Measurements from ENCODE around the gene IKBKE. TPM values are rescaled to one million over a fixed set of nuclear protein-coding genes. Genes with fewer than 3 reads are reported as not detected.
A peak's percentile ranks its signal among the peaks of the same experiment; 100 is the strongest.

The IKBKE gene
- total RNA-seq, 6 donors from 2014 or later, result 7.4 to 25.1 (median 9.2) TPM

DNA sequence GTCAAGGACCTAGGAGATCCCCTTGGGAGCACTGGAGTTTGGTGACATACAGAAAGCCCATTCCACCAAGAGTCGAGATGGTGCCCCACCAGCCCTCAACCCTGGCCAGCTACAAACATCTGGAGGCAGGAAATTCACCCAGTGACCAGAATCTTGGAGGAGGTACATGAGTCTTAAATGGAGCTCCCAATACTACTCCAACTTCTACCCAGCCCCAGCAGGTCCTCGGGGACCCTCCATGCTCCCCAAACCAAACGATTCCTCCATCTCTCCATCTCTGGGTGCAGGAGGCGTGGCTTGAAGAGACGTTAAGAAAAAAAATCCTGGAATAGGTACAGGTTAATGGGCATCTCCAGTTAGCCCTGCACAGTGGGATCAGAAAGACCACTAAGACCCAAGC, 31.6 kb downstream of the IKBKE start:
- no peak for TF ChIP-seq POLR2A (IDR thresholded peaks at IDR 0.05)
- H3K9me3 ChIP-seq, result no peaks in the 10 kb centered on the region
- H3K27ac ChIP-seq, result peak overlapping the region; percentile 66 to 84 (median 71)
- peaks cover 0 to under 1% (median 0%) of the 10 kb centered on the region in 4 donors for H3K27me3 ChIP-seq
- no peak overlapping the region for H3K4me3 ChIP-seq
- H3K36me3 ChIP-seq, result no peaks in the 10 kb centered on the region
- DNase-seq (no peak), ATAC-seq (ENCODE audit: low FRiP score in 2 of 2) (no peak)
- peaks cover 29 to 66% (median 48%) of the 10 kb centered on the region in 4 donors for H3K4me1 ChIP-seq
- WGBS, 2 donors, result 76 to 77% methylated on average over 5 of the region's 5 CpGs

DNA sequence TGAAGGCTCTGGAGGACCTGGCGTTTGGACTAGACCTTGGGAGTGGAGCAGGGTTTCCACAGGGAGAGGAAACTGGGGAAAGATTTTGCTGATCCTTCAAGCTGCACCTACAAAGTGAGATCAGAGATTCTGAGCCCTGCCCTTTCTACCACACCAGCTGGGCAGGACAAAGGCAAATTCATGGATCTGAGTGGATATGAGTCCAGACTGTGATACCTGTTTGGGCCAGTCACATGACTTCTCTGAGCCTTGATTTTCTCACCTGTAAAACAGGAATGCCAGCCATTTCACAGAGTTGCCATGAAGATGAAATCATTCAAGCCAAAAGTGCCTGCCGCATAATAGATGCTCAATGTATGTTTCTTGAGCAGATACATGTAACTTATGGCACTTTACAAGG, 32.1 kb downstream of the IKBKE start:
- Histone ChIP-seq H3K27me3 (peaks cover 0 to 6% (median 2%) of the 10 kb centered on the region in 4 donors), H3K4me3 (no peak overlapping the region), H3K4me1 (peaks cover 35 to 63% (median 52%) of the 10 kb centered on the region in 4 donors), H3K27ac (peak overlapping the region in 3 of 4 donors; percentile 66 to 84 (median 73)), H3K36me3 (no peaks in the 10 kb centered on the region), H3K9me3 (no peaks in the 10 kb centered on the region)
- no peak for TF ChIP-seq POLR2AphosphoS5 (IDR thresholded peaks at IDR 0.05)
- TF ChIP-seq, protein P1, sequence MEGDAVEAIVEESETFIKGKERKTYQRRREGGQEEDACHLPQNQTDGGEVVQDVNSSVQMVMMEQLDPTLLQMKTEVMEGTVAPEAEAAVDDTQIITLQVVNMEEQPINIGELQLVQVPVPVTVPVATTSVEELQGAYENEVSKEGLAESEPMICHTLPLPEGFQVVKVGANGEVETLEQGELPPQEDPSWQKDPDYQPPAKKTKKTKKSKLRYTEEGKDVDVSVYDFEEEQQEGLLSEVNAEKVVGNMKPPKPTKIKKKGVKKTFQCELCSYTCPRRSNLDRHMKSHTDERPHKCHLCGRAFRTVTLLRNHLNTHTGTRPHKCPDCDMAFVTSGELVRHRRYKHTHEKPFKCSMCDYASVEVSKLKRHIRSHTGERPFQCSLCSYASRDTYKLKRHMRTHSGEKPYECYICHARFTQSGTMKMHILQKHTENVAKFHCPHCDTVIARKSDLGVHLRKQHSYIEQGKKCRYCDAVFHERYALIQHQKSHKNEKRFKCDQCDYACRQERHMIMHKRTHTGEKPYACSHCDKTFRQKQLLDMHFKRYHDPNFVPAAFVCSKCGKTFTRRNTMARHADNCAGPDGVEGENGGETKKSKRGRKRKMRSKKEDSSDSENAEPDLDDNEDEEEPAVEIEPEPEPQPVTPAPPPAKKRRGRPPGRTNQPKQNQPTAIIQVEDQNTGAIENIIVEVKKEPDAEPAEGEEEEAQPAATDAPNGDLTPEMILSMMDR (IDR thresholded peaks at IDR 0.05), result no peak
- no peak for TF ChIP-seq POLR2A (IDR thresholded peaks at IDR 0.05)
- no peak for TF ChIP-seq EP300 (IDR thresholded peaks at IDR 0.05)
- WGBS, 2 donors, result 90 to 100% methylated on average over 2 of the region's 2 CpGs
- no peak for DNase-seq
- no peak for ATAC-seq (ENCODE audit: low FRiP score in 2 of 2)

DNA sequence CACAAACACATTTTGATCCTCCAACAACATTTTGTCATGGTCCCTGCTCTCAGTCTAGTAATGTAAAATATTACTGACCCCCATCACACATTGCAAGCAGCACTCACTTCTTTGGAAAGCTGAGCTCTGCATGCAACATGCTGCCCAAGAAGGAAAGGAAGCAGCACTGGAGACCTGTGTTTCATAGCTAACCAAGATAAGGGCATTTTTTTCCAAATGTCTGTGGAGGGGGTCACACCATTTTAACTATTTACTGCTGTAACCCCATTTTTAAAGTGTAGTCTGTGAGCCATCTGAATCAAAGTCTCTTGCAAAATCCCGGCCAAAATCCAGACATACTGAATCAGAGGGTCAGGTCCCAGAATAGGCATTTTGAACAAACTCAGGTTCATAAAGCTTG, 32.5 kb downstream of the IKBKE start:
- no peak for DNase-seq
- Histone ChIP-seq H3K4me3 (no peak overlapping the region), H3K36me3 (no peaks in the 10 kb centered on the region), H3K27me3 (peaks cover 0 to 10% (median 3%) of the 10 kb centered on the region in 4 donors), H3K9me3 (no peaks in the 10 kb centered on the region), H3K27ac (peak overlapping the region in 1 of 4 donors; percentile 64), H3K4me1 (peaks cover 38 to 61% (median 56%) of the 10 kb centered on the region in 4 donors)
- TF ChIP-seq POLR2AphosphoS5 (IDR thresholded peaks at IDR 0.05) (no peak), EP300 (IDR thresholded peaks at IDR 0.05) (no peak), POLR2A (IDR thresholded peaks at IDR 0.05) (no peak)
- TF ChIP-seq, protein P1 (IDR thresholded peaks at IDR 0.05), result no peak
- 69 to 83% methylated on average over 1 of the region's 1 CpG for WGBS, 2 donors
- ATAC-seq (ENCODE audit: low FRiP score in 2 of 2), result no peak

DNA sequence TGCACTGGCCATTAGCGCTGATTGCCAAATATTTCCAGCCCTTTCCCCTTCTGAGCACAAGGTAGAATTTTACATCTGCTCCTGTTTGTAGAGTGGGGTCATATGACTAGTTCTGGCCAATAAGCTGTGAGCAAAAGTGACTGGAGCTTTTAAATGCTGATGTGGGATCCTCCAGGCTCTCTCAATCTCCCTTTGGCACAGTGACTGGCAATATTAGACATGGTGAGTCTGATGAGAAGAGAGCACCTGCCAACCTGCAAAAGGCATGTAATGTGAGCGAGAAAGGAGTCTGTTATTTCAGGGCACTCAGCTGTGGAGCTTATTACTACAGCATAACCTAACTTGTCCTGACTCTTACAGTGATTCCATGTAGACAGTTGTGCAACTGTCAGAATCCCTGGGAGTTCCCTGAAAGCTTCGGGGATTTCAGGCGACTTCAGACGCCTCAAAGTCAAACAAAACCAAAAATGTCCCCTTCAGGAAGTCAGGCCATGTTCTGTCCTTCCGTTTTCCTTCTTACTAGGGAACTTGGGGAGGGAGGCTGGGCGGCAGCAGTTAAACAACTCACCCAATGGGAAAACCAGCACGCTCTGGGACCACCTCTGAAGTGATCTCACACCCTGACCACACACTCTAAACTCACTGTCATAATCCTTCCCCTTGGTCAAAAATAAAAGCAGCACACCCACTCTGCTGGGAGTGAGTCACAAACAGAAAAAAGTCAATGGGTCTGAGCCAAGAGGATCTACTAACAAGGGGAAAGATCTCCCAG, 33.5 kb downstream of the IKBKE start:
- WGBS, 2 donors, result 36 to 50% methylated on average over 5 to 8 of the region's 8 CpGs
- peaks cover 46 to 70% (median 63%) of the 10 kb centered on the region in 4 donors for H3K4me1 ChIP-seq
- TF ChIP-seq POLR2AphosphoS5 (IDR thresholded peaks at IDR 0.05) (peak in 1 of 2 donors; percentile 47), EP300 (IDR thresholded peaks at IDR 0.05) (no peak)

DNA sequence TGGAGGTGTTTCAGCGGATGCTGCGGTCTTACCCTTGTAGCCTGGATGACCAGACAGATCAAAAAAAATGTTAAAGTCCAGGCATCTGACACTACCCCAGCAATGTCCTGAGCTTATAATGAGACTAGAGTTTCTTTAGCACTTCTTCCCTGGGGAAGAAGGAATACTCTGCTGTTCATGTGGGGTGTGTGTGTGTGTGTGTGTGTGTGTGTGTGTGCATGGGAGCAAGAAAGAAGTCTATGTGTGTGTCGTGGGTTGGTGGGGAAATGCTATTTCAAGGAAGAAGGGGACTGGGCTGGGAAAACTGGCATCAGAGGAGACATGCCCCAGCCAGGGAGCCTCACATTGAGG, 34.1 kb downstream of the IKBKE start:
- Histone ChIP-seq H3K4me3 (no peak overlapping the region), H3K4me1 (peaks cover 52 to 76% (median 68%) of the 10 kb centered on the region in 4 donors), H3K36me3 (no peaks in the 10 kb centered on the region), H3K9me3 (no peaks in the 10 kb centered on the region), H3K27me3 (peaks cover 0 to 12% (median 4%) of the 10 kb centered on the region in 4 donors), H3K27ac (no peak overlapping the region)
- DNase-seq, result no peak
- WGBS, 2 donors, result 42 to 47% methylated on average over 3 of the region's 3 CpGs
- ATAC-seq (ENCODE audit: low FRiP score in 2 of 2), result no peak
- TF ChIP-seq POLR2A (IDR thresholded peaks at IDR 0.05), result no peak
- no peak for TF ChIP-seq EP300 (IDR thresholded peaks at IDR 0.05)
- no peak for TF ChIP-seq POLR2AphosphoS5 (IDR thresholded peaks at IDR 0.05)
- TF ChIP-seq, protein P1 (IDR thresholded peaks at IDR 0.05), result no peak

More for the DNA sequence above, 33.5 kb downstream of the IKBKE start:
- Histone ChIP-seq H3K36me3 (no peaks in the 10 kb centered on the region), H3K27ac (peak overlapping the region; percentile 57 to 64 (median 60)), H3K4me3 (no peak overlapping the region), H3K27me3 (peaks cover 0 to 12% (median 4%) of the 10 kb centered on the region in 4 donors), H3K9me3 (no peaks in the 10 kb centered on the region)
- ATAC-seq (ENCODE audit: low FRiP score in 2 of 2) (peak; percentile 56 to 80), DNase-seq (peak in 1 of 2 donors; percentile 73)
